Gastrocnemius medialis (tissue), 4 donors: Measurements from ENCODE around the gene KCNIP3.
"Not testable (repeated sequence)": the region's sequence is repeated elsewhere in the genome, so short reads cannot be mapped to it uniquely, and the experiment has no call there.

Source experiments
- POLR2A ChIP-seq, 2 donors: fragments of 450-650 bp; IDR thresholded peaks; one replicate each; pipeline ENCODE4 v1.6.1; 2017; ENCODE audit warnings: antibody characterized with exemption in 2 of 2, mild to moderate bottlenecking in 2 of 2, moderate library complexity in 2 of 2
- TF ChIP-seq, protein P1 (sequence below), 5 experiments: fragments of 450-650 bp in 3 of 5; fragments of 200-600 bp in 2 of 5; sonication (generic) in 2 of 5; IDR thresholded peaks in 4 of 5; conservative IDR thresholded peaks in 1 of 5; 1 replicate in 4 of 5; 2 replicates in 1 of 5; pipeline ENCODE4 v1.5.1; 2016 to 2019; ENCODE audit warnings: antibody characterized with exemption in 5 of 5, mild to moderate bottlenecking in 3 of 5, moderate library complexity in 3 of 5

DNA sequence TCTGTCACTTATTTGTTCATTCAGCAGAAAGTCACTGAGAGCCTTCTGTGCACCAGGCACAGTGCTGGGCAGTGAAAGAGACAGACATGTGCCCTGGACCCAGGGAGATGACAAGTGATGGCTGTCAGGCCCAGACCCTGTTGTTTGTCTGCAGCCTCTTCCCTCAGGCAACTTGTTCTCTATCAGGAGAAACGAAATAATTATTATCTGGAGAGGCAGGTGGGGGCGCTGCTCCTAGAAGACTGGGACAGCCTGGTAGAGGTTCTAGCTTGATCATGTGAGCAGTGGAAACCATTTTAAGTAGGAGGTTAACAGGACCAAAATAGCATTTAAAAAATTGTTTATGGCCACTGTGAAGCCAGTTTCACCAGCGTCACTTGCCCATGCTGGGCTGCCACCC is 107.5 kb downstream of the KCNIP3 start:
- TF ChIP-seq, protein P1, sequence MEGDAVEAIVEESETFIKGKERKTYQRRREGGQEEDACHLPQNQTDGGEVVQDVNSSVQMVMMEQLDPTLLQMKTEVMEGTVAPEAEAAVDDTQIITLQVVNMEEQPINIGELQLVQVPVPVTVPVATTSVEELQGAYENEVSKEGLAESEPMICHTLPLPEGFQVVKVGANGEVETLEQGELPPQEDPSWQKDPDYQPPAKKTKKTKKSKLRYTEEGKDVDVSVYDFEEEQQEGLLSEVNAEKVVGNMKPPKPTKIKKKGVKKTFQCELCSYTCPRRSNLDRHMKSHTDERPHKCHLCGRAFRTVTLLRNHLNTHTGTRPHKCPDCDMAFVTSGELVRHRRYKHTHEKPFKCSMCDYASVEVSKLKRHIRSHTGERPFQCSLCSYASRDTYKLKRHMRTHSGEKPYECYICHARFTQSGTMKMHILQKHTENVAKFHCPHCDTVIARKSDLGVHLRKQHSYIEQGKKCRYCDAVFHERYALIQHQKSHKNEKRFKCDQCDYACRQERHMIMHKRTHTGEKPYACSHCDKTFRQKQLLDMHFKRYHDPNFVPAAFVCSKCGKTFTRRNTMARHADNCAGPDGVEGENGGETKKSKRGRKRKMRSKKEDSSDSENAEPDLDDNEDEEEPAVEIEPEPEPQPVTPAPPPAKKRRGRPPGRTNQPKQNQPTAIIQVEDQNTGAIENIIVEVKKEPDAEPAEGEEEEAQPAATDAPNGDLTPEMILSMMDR (IDR thresholded peaks at IDR 0.05 in 4 of 5, conservative IDR thresholded peaks at IDR 0.05 in 1 of 5), result not testable (repeated sequence)
- not testable (repeated sequence) for TF ChIP-seq POLR2A (IDR thresholded peaks at IDR 0.05)
